Left ventricle myocardium inferior (tissue), 1 donor: Measurements from ENCODE around the gene MAPK9. TPM values are rescaled to one million over a fixed set of nuclear protein-coding genes. Genes with fewer than 3 reads are reported as not detected.

ENCODE experiments used
- DNase-seq: peaks from one replicate; pipeline ENCODE4 v3.0.0-alpha.2; 2020
- H3K27ac ChIP-seq: fragments of 200-600 bp; replicated peaks from 2 replicates; pipeline ENCODE4 v1.8.0; 2021
- H3K27me3 ChIP-seq: fragments of 200-600 bp; 2 replicates; pipeline ENCODE4 v1.8.0; 2021; ENCODE audit warnings: low read depth
- H3K36me3 ChIP-seq: fragments of 200-600 bp; 2 replicates; pipeline ENCODE4 v1.8.0; 2021
- H3K4me1 ChIP-seq: fragments of 200-600 bp; 2 replicates; pipeline ENCODE4 v1.8.0; 2021
- H3K4me3 ChIP-seq: fragments of 200-600 bp; 2 replicates; pipeline ENCODE4 v1.8.0; 2021; ENCODE audit warnings: mild to moderate bottlenecking, moderate library complexity
- H3K9me3 ChIP-seq: fragments of 200-600 bp; replicated peaks from 2 replicates; pipeline ENCODE4 v1.8.0; 2021
- intact Hi-C: fragments of 100-400 bp; cut with micrococcal nuclease; formaldehyde crosslinking; loops from one replicate; pipeline ENCODE4 v1.11.0; 2022
- long read RNA-seq: library from polyadenylated mRNA; unstranded; transcript quantifications from one replicate; pipeline ENCODE4 v2.0.0, GENCODE V29; 2021
- total RNA-seq: library from RNA; stranded (reverse); fragmentation: NEBNext Ultra II Directional; extraction: Animal tissue kit (Norgen Biotek cat#: 25700); gene quantifications from one replicate; pipeline ENCODE4 v1.2.1, GENCODE V29; 2021
- TF ChIP-seq, protein P1 (sequence below): fragments of 200-600 bp; IDR thresholded peaks from 2 replicates; pipeline ENCODE4 v1.8.0; 2021; ENCODE audit warnings: antibody characterized with exemption, mild to moderate bottlenecking, borderline replicate concordance
- donor health status: DM: no; HTN: yes; CAD: no; lungs with severe emphysema.

Gene MAPK9
- total RNA-seq: 40.9 TPM
- long read RNA-seq, full-length matches to known transcripts: 59 of 79 reads
- long read RNA-seq, partial matches to known transcripts: 4 of 79 reads
- long read RNA-seq, other reads (novel, unspliced or antisense): 16 of 79 reads

DNA sequence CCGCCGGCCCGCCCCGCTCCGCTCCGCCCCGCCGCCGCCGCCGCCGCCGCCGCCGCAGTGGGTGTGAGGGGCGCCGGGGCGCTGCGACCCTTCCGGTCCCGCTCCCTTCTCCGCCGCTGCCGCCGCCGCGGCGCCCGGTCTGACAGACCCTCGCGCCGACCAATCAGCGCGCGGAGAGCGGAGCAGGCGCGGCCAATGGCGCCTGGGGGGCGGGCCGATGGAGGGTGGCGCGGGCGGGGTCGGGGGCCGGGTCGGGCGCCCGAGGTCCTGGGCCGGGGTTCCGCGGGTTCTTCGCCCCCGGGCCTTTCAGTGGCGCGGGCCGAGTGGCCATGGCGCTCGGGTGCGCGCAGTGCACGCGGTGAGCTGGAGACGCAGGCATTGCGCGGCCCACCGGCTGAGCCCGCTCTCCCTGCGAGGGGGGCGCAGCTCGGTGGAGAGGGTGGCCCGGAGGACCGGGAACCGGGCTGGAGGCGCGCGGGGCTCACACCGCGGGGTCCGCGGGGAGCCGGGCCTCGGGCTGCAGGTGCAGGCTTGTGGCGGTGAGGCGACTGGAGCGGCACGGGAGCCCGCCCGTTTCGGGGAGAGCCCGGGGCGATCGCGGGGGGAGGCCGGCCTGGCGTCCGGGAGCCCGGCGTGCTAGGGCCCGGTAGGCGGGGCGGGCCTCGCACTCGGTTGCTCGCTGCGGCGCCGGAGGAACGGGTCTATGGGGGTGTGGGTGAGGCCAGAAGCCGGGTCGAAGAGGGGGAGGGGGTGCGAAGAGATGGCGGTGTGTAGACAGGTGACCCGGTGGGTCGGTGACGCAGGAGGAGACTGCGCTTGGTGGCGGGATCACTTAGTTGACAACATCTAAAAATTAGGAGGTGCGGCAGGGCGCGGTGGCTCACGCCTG lies at the start of gene MAPK9:
TSS of gene MAPK9 (minus strand) at position 141 of the 889 bp plus-strand sequence. CDS start 11,522 bp downstream, outside the sequence.
- no peaks in the 10 kb centered on the region for H3K27me3 ChIP-seq
- peak; percentile 86 for DNase-seq
- no peaks in the 10 kb centered on the region for H3K36me3 ChIP-seq
- intact Hi-C loops: loop anchor here (10.0 kb wide), 1 partner anchor 183 kb away; no protein-coding TSS in a partner anchor
- peak within 1 kb of the TSS; percentile 98 for H3K27ac ChIP-seq
- TF ChIP-seq, protein P1, sequence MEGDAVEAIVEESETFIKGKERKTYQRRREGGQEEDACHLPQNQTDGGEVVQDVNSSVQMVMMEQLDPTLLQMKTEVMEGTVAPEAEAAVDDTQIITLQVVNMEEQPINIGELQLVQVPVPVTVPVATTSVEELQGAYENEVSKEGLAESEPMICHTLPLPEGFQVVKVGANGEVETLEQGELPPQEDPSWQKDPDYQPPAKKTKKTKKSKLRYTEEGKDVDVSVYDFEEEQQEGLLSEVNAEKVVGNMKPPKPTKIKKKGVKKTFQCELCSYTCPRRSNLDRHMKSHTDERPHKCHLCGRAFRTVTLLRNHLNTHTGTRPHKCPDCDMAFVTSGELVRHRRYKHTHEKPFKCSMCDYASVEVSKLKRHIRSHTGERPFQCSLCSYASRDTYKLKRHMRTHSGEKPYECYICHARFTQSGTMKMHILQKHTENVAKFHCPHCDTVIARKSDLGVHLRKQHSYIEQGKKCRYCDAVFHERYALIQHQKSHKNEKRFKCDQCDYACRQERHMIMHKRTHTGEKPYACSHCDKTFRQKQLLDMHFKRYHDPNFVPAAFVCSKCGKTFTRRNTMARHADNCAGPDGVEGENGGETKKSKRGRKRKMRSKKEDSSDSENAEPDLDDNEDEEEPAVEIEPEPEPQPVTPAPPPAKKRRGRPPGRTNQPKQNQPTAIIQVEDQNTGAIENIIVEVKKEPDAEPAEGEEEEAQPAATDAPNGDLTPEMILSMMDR: no peak
- H3K4me1 ChIP-seq: peaks cover 36% of the 10 kb centered on the region
- peak within 1 kb of the TSS; percentile 99 for H3K4me3 ChIP-seq
- no peaks in the 10 kb centered on the region for H3K9me3 ChIP-seq

DNA sequence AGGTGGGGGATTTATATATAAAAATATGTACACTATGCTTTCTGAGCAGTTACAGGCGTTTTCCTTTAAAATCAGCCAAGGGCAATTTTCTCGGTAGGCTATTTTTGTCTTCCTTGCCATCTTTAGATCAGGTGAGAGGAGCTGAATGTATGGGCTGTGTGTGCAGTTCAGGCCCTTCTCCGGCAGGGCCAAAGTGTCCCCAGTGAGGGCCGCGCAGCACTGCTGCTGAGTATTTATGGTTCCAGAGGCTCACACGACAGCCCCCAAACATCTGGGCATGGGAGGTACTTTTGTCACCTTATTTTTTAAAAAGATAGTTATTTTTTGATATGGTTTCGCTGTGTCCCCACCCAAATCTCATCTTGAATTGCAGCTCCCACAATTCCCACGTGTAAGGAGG lies 49.7 kb upstream of the MAPK9 start:
- TF ChIP-seq, protein P1: no peak
- H3K36me3 ChIP-seq: peaks cover 12% of the 10 kb centered on the region
- peaks cover 15% of the 10 kb centered on the region for H3K27me3 ChIP-seq
- H3K4me1 ChIP-seq: peaks cover 17% of the 10 kb centered on the region
- DNase-seq: no peak
- H3K9me3 ChIP-seq: no peaks in the 10 kb centered on the region
- no peak overlapping the region for H3K4me3 ChIP-seq
- H3K27ac ChIP-seq: no peak overlapping the region
- intact Hi-C loops: no loop called here

DNA sequence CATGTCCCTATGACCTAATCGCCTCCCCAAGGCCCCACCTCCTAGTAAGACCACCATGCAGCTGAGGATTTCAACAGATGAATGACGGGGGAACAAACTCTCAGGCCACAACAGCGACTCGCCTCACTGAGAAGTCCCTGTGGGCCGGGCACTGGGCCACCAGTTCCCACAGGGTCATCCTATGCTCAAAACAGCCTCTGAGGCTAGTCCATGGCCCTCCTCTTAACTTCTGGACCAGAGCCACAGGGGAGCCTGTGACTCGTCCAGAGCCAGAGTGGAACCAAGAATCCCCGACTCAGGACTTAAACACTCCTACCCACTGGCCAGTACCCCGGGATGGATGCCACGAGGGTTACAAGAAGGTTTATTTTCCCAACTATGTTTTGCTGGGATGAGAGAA lies 49.0 kb upstream of the MAPK9 start:
- DNase-seq: no peak
- Histone ChIP-seq H3K36me3 (peaks cover 17% of the 10 kb centered on the region), H3K27ac (no peak overlapping the region), H3K4me3 (no peak overlapping the region), H3K4me1 (peaks cover 17% of the 10 kb centered on the region), H3K9me3 (no peaks in the 10 kb centered on the region), H3K27me3 (peaks cover 10% of the 10 kb centered on the region)
- TF ChIP-seq, protein P1: no peak
- intact Hi-C loops: no loop called here

DNA sequence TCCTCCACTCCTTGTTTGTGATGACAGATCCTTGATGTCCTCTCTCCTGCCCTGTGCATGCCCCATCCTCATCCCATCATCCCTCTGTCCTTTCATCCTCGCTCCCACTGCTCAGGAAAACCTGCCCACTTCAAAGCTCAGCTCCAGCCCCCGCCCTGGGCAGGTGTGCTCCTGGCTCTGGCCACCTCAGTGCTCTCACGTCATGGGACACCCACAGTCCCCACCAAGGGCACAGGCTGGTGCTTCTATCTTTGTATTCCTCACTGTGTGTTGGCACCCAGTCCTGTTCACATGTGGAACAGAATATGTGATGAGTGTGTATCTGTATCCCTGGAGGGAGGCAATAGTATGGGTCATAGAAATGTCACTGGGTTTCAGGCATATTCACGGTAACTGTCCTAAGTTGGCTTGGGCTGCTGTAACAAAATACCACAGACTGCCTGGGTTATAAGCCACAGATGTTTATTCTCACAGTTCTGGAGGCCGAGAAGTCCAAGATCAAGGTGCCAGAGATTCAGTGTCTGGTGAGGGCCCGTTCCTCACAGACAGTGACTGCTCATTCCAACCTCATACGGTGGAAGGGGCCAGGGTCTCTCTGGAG lies 47.8 kb upstream of the MAPK9 start:
- TF ChIP-seq, protein P1: no peak
- Histone ChIP-seq H3K4me3 (no peak overlapping the region), H3K27me3 (peaks cover 22% of the 10 kb centered on the region), H3K27ac (no peak overlapping the region), H3K9me3 (no peaks in the 10 kb centered on the region), H3K36me3 (peaks cover 27% of the 10 kb centered on the region), H3K4me1 (peaks cover 17% of the 10 kb centered on the region)
- intact Hi-C loops: no loop called here
- DNase-seq: no peak

DNA sequence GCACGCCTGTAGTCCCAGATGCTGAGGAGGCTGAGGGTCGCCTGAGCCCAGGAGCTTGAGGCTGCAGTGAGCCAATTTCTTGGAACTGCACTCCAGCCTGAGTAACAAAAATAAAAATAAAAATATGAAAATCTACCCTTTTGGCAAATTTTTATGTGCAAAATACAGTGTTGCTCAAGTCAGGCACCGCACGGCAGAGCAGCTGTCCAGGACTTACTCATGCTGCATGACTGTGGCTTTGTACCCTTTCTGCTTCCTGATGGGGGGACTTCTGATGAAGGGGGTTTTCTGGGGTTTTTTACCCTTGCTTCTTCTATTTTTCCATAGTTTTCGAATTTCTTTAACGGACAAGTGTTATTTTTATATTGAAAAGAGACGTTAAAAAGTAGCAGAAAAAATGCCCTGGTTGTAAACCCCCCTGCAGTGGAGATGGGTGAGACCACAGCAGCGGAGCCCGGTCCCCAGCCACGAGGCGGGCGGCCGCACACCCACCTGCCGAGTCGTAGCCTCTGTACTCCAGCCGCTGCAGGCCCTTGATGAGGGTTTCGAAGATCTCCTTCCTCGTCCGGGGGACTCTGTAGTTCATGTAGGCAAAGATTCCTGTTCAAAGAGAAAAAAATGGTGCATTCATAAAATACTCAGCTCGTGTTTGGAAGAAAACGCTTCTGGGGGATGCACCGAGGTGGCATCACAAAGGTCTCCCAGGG lies 46.3 kb upstream of the MAPK9 start:
- H3K36me3 ChIP-seq: peaks cover 29% of the 10 kb centered on the region
- peaks cover 3% of the 10 kb centered on the region for H3K4me1 ChIP-seq
- no peak for DNase-seq
- no peak overlapping the region for H3K4me3 ChIP-seq
- no peak overlapping the region for H3K27ac ChIP-seq
- TF ChIP-seq, protein P1: no peak
- peaks cover 35% of the 10 kb centered on the region for H3K27me3 ChIP-seq
- intact Hi-C loops: no loop called here
- no peaks in the 10 kb centered on the region for H3K9me3 ChIP-seq
